C1 segment of cervical spinal cord (tissue), 14 donors: ENCODE measurements around the gene CRYGA.
"Not testable (repeated sequence)": the region's sequence is repeated elsewhere in the genome, so short reads cannot be mapped to it uniquely, and the experiment has no call there.

Experiments used
- DNase-seq, 14 donors: peaks; one replicate each; lab custom pipeline; 2025; lab: John Stamatoyannopoulos, UW

Gene CRYGA

GRCh38 chr2:208164951-208165755 lies 1.8 kb upstream of the CRYGA start:
- no peak for DNase-seq

GRCh38 chr2:208156439-208156838 lies 7.0 kb downstream of the CRYGA start:
- DNase-seq = no peak

GRCh38 chr2:208153156-208153555 lies 10.2 kb downstream of the CRYGA start:
- no peak for DNase-seq

- DNase-seq = no peak
These were observed 12.4 kb downstream of the CRYGA start for GRCh38 chr2:208150956-208151355.

- no peak for DNase-seq
These were observed 13.3 kb downstream of the CRYGA start for GRCh38 chr2:208150094-208150493.

GRCh38 chr2:208148803-208149202 lies 14.6 kb downstream of the CRYGA start:
- no peak for DNase-seq

GRCh38 chr2:208147759-208148158 lies 15.6 kb downstream of the CRYGA start:
- DNase-seq = no peak

- DNase-seq = no peak
These were observed 16.4 kb downstream of the CRYGA start for GRCh38 chr2:208147008-208147407.

- no peak for DNase-seq
These were observed 17.4 kb downstream of the CRYGA start, which contains the start of gene CRYGB for GRCh38 chr2:208146006-208146405. TSS of gene CRYGB (minus strand) at chr2:208146158. CDS start at chr2:208146120, 38 bp downstream.

GRCh38 chr2:208142925-208143799 lies 20.2 kb downstream of the CRYGA start:
- peak in 1 of 14 donors; percentile 19 for DNase-seq

GRCh38 chr2:208142240-208142924 lies 21.0 kb downstream of the CRYGA start:
- no peak for DNase-seq

GRCh38 chr2:208139447-208139846 lies 23.9 kb downstream of the CRYGA start:
- DNase-seq = no peak

GRCh38 chr2:208138334-208138733 lies 25.1 kb downstream of the CRYGA start:
- DNase-seq = not testable (repeated sequence)

- no peak for DNase-seq
These were observed 26.7 kb downstream of the CRYGA start for GRCh38 chr2:208136716-208137094.

- DNase-seq = no peak
These were observed 27.3 kb downstream of the CRYGA start for GRCh38 chr2:208135794-208136715.

GRCh38 chr2:208134928-208135586 lies 28.3 kb downstream of the CRYGA start:
- no peak for DNase-seq

GRCh38 chr2:208130712-208131110 lies 32.7 kb downstream of the CRYGA start:
- no peak for DNase-seq

GRCh38 chr2:208129744-208130711 lies 33.4 kb downstream of the CRYGA start, which contains the start of gene CRYGC:
TSS of gene CRYGC (minus strand) at chr2:208129828. CDS start at chr2:208129792, 36 bp downstream.
- DNase-seq = no peak

GRCh38 chr2:208128136-208128535 lies 35.3 kb downstream of the CRYGA start:
- DNase-seq = no peak
